Activated naive CD8-positive, alpha-beta T cell treated with anti-CD3 and anti-CD28 coated beads, Interleukin-2, amount 10 ng/mL, durations not matched to agents 7 days and 5 days (primary cell): ENCODE results near the gene TGM2. TPM values are rescaled to one million over a fixed set of nuclear protein-coding genes. Genes with fewer than 3 reads are reported as not detected.

Experiments
- ATAC-seq: fragments of 150-1000 bp; cut with Tn5 transposase; one replicate; pipeline ENCODE4 v1.10.0; 2021; ENCODE audit warnings: low read depth, moderate library complexity
- POLR2A ChIA-PET: fragments of 350-600 bp; sonication (Branson Sonifier 250); formaldehyde crosslinking; loops from one replicate; lab custom pipeline; 2021; ENCODE audit warnings: antibody characterized with exemption; lab: Charles Lee
- DNase-seq: peaks from one replicate; pipeline ENCODE4 v3.0.0; 2021
- H3K27ac Mint-ChIP-seq: one replicate; pipeline ENCODE4 v1.8.0; 2022; ENCODE audit warnings: mild to moderate bottlenecking, mixed read lengths
- H3K27me3 Mint-ChIP-seq: one replicate; pipeline ENCODE4 v1.8.0; 2022; ENCODE audit warnings: mild to moderate bottlenecking, moderate library complexity, mixed read lengths
- H3K36me3 Mint-ChIP-seq: one replicate; pipeline ENCODE4 v1.8.0; 2021; ENCODE audit warnings: mild to moderate bottlenecking, mixed read lengths
- H3K4me1 Mint-ChIP-seq: one replicate; pipeline ENCODE4 v1.8.0; 2021; ENCODE audit warnings: mixed read lengths
- H3K4me3 Mint-ChIP-seq: one replicate; pipeline ENCODE4 v1.8.0; 2022; ENCODE audit warnings: mild to moderate bottlenecking, moderate library complexity, mixed read lengths
- H3K9me3 Mint-ChIP-seq: one replicate; pipeline ENCODE4 v1.8.0; 2021; ENCODE audit warnings: mixed read lengths
- total RNA-seq, 2 experiments: library from RNA; stranded (reverse); gene quantifications; one replicate each; pipeline ENCODE4 v1.2.3, GENCODE V29; 2021

The TGM2 gene
- total RNA-seq, 2 experiments from 2014 or later: 0.43 to 0.50 TPM

DNA sequence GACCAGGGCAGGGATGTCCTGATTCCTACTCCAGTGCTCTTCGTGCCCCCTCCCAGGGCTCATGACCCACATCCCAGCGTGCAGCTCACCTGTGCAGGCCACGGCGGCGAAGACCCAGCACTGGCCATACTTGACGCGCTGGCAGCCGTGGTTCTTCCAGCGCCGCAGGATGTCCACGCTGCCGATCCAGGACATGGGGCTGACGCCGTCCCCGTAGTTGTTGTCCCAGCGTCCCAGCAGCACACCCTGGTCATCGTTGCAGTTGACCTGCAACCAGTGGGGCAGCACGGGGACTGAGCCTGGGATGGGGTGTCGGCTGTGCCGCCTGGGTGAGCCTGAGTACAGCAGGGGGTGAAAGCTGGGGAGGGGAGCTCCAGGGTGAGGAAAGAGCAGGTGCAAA lies 18.4 kb downstream of the TGM2 start:
- Mint-ChIP-seq H3K27me3 (peaks cover 2% of the 10 kb centered on the region), H3K4me3 (no peak overlapping the region), H3K27ac (no peak overlapping the region), H3K36me3 (no peaks in the 10 kb centered on the region), H3K9me3 (no peaks in the 10 kb centered on the region), H3K4me1 (peaks cover 4% of the 10 kb centered on the region)
- POLR2A ChIA-PET: no interaction called here
- DNase-seq (no peak), ATAC-seq (no peak)

DNA sequence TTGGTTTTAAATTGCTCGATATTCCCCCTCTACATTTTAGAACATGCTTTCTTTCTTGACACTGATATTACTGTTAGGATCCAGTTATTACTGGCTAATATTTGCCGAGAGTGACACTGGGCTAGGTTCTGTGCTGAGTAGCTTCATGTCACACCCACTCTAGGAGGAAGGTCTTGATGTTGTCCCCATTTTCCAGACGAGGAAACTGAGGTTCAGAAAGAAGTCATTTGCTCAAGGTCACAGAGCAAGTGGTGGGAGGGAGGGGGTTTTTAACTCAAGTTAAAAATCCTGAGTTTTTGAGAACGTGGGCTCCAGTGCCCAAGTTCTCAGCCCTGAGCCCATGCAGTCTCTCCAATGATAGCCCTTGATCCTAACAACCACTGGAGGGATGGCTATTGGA lies 18.9 kb downstream of the TGM2 start:
- Mint-ChIP-seq H3K9me3 (no peaks in the 10 kb centered on the region), H3K4me1 (peaks cover 2% of the 10 kb centered on the region), H3K4me3 (no peak overlapping the region), H3K27me3 (no peaks in the 10 kb centered on the region), H3K36me3 (no peaks in the 10 kb centered on the region), H3K27ac (no peak overlapping the region)
- no peak for DNase-seq
- ATAC-seq: no peak
- POLR2A ChIA-PET: no interaction called here

DNA sequence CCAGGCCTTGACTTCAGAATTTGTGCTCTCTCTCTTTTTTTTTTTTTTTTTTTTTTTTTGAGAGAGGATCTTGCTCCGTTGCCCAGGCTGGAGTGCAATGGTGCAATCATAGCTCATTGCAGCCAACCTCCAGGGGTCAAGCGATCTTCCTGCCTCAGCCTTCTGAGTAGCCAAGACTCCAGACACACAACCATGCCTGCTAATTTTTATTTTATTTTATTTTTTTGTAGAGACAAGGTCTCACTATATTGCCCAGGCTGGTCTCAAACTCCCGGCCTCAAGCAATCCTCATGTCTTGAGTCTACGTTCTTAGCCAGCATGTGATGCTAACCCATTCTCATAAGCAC lies 19.4 kb downstream of the TGM2 start:
- Mint-ChIP-seq H3K4me3 (no peak overlapping the region), H3K36me3 (no peaks in the 10 kb centered on the region), H3K27ac (no peak overlapping the region), H3K27me3 (no peaks in the 10 kb centered on the region), H3K4me1 (peaks cover 2% of the 10 kb centered on the region), H3K9me3 (no peaks in the 10 kb centered on the region)
- DNase-seq: no peak
- no peak for ATAC-seq
- POLR2A ChIA-PET: no interaction called here

DNA sequence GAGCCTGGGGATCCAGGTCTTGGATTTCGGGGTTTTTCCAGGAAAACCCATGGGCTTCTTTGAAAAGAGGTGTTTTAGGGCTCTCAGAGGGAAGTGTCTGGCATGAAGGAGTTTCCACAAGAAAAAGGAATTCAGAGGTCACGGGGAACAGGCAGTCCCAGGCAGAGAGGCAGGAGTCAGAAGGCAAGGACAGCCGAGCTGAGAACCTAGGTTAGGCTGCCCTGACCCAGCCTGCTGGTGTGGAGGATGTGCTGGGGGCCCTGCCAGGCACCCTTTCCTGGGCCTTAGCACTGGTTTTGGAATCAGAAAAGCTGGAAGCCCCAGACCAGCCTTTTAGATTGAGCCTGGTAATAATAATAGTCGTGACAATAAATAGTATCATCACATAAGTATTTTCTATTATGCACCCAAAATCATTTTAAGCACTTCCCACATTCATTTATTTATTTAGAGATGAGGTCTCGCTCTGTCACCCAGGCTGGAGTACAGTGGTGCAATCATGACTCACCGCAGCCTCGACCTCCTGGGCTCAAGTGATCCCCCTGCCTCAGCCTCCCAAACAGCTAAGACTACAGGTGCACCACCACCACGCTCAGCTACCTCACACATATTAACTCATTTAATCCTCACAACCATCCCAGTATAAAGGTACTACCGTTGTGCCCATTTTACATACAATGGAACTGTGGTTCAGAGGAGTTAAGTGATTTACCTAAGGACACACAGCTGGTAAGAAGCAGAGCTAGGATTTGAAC lies 19.9 kb downstream of the TGM2 start:
- Mint-ChIP-seq H3K27ac (no peak overlapping the region), H3K4me3 (no peak overlapping the region), H3K36me3 (no peaks in the 10 kb centered on the region), H3K4me1 (peaks cover 2% of the 10 kb centered on the region), H3K27me3 (no peaks in the 10 kb centered on the region), H3K9me3 (no peaks in the 10 kb centered on the region)
- DNase-seq (no peak), ATAC-seq (no peak)
- POLR2A ChIA-PET: no interaction called here

DNA sequence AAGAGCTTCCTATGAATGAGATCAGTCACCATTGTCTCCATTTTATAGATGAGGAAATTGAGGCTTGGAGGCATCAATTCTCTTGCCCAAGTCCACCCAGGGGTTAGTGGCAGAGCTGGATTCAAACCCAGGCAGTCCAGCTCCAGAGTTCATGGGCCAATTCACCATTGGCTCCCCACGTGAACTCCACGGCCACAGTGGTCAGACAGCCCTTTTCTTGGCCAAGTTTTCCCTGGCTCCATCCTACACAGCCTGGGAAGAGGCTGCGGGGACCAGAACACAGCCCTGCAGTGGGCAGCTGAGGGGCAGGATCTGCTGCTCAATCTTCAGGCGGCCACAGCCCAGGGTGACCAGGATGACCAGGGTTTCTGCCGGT lies 20.5 kb downstream of the TGM2 start:
- DNase-seq (no peak), ATAC-seq (no peak)
- Mint-ChIP-seq H3K27me3 (no peaks in the 10 kb centered on the region), H3K36me3 (no peaks in the 10 kb centered on the region), H3K4me1 (peaks cover 2% of the 10 kb centered on the region), H3K9me3 (no peaks in the 10 kb centered on the region), H3K4me3 (no peak overlapping the region), H3K27ac (no peak overlapping the region)
- POLR2A ChIA-PET: no interaction called here

DNA sequence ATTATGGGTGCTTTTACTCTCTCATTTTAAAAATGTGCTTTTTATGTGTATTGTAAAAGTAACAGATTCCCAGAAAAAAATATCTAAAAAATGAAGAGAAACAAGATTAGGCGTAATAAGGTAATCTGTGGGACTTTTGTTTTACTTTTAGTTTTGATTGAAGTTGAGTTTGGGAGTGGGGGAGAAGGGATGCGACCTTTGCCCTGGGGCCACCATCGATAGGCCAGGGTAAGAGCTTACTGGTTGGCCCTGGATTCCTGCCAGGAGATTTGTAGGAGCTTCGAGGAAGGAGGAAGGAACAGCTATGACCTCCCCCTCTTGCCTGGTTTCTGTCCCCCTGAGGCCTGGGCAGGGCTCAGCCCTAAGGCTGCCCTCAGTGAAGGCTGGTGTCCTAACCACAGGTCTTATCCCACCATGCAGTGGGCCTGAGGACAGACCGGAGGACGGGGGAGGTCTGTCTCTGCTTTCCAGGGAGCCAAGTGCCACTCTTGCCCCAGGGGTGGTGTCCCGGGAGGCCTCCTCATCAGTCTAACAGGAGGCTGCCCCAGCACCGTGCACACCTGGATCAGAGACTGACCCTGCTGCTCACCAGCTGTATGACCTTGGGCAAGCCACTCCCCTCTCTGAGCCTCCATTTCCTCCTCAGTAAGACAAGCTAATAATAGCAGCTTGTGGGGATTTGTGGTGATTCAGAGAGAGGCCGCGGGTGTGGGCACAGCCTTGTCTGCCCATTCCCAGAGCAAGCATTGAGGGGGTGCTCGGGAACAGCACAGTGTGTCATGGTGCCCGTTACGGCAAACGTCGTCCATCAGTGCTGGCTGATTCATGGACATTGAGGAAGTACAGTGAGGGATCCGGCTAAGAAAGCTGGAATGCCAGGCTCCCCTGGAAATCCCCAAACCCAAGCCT lies 21.2 kb downstream of the TGM2 start:
- no peaks in the 10 kb centered on the region for H3K9me3 Mint-ChIP-seq
- POLR2A ChIA-PET: no interaction called here
- no peak overlapping the region for H3K27ac Mint-ChIP-seq
- ATAC-seq (no peak), DNase-seq (no peak)
- H3K36me3 Mint-ChIP-seq: no peaks in the 10 kb centered on the region
- no peaks in the 10 kb centered on the region for H3K27me3 Mint-ChIP-seq
- no peak overlapping the region for H3K4me3 Mint-ChIP-seq
- H3K4me1 Mint-ChIP-seq: peaks cover 2% of the 10 kb centered on the region

DNA sequence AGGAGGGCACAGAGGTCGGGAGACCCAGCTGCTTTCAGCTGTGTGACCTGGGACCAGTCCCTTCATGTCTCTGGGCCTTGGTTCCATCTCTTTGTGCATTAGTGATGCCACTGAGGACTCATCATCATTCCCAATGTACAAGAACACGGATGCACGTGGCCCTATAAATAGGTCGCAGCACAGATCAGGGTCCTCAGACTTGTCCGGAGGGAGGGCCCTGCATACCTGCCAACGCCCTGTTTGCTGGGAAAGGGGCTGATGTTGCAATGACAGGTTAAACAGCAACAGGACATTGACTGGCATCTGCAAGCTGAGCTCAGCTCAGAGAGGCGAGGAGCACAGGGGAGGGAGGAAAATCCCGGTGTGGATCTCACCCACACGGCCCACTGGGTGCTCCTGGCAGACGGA lies 21.8 kb downstream of the TGM2 start:
- ATAC-seq (no peak), DNase-seq (no peak)
- Mint-ChIP-seq H3K4me1 (peaks cover 4% of the 10 kb centered on the region), H3K27ac (no peak overlapping the region), H3K9me3 (no peaks in the 10 kb centered on the region), H3K27me3 (peaks cover 5% of the 10 kb centered on the region), H3K36me3 (no peaks in the 10 kb centered on the region), H3K4me3 (no peak overlapping the region)
- POLR2A ChIA-PET: no interaction called here

DNA sequence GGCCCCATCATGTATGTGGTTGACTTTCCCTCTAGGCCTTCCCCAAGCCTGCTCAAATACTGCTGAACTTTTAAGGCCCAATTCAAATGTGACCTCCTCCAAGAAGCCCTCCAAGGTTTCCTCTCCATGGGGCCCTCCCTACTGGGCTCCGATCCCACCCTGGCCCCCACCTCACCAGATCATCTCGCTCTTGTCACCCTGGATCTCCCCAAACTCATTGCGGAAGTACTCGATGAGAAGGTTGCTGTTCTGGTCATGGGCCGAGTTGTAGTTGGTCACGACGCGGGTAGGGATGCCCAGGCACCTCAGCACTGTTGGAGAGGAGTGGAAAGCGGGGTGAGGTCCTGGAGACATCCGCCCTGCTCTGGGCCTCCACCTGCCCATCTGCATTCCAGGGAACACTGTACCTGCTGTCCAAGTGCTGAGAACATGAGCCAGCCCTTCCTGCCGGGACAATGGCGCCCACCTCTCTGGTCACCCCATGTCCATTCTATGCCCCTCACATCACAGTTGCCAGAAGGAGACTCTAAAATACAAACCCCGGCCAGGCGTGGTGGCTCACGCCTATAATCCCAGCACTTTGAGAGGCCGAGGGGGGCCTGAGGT lies 23.1 kb downstream of the TGM2 start:
- H3K27ac Mint-ChIP-seq: no peak overlapping the region
- no peak for DNase-seq
- ATAC-seq: no peak
- POLR2A ChIA-PET: no interaction called here
- no peaks in the 10 kb centered on the region for H3K9me3 Mint-ChIP-seq
- H3K4me1 Mint-ChIP-seq: peaks cover 4% of the 10 kb centered on the region
- no peak overlapping the region for H3K4me3 Mint-ChIP-seq
- peaks cover 6% of the 10 kb centered on the region for H3K27me3 Mint-ChIP-seq
- H3K36me3 Mint-ChIP-seq: no peaks in the 10 kb centered on the region

DNA sequence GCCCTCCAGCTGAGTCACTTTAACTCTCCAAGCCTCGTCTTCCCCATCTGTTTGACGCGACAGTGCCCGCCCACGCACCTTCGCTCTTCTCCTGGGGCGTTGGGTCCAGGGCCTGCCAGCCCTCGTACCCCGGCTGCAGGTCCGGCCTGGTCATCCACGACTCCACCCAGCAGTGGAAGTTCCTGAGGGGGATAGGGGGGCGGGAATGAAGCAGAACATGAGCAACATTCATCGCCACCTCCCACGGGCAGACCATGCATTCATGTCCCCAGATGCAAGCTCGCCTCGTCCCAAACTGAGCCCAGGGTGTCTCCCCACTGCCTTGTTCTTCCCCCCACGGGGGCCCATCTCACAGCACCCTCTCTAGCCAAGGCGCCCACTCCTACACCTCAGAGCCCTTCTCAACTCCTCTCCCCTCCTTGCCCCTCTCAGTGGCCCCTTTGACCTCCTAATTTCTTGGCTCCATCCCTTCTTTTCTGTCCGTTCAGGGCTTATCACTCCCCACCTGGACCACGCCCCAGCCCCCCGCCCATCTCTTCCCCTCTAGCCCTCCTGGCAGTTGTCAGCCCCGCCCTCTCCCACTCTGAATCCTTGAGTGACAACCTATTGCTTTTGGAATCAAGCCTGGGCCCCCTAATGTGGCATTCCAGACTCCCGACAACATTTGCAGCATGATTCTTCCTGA lies 23.7 kb downstream of the TGM2 start:
- H3K4me3 Mint-ChIP-seq: no peak overlapping the region
- no peak for ATAC-seq
- peaks cover 6% of the 10 kb centered on the region for H3K27me3 Mint-ChIP-seq
- no peaks in the 10 kb centered on the region for H3K36me3 Mint-ChIP-seq
- DNase-seq: no peak
- H3K4me1 Mint-ChIP-seq: peaks cover 4% of the 10 kb centered on the region
- H3K9me3 Mint-ChIP-seq: no peaks in the 10 kb centered on the region
- POLR2A ChIA-PET: no interaction called here
- no peak overlapping the region for H3K27ac Mint-ChIP-seq

DNA sequence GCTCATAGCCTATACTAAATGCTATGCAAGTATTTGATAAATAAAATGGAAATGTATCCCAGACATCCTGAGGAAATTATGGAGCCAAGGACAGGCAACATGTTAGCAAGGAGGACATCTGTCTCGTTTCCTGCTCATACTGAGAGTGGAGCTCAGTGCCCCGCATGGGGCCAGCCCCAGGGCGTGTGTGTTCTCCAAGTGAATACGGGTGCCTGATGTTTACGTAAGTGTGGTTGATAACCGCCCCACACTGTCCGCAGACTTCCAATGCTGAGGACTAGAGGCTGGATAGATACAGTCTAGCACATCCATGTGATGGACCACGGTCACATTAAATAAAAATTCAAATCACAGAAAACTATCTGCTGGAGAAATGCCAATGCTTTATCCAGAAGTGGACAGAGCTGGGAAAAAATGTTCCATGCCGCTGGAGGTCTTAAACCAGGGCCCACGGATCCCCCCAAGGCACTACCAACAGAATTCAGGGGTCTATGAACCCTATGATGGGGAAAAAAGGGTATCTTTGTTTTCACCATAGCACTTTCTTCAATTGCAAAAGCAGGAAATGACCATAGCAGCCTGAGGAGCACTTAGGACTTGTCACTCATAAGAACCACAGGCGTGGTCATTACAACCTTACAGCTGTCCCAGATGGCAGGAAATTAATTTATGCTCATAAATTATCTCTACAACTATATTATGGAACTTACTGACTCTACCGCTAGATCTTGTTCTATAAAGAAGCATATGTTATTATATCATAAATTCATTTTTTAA lies 24.9 kb downstream of the TGM2 start:
- peaks cover 6% of the 10 kb centered on the region for H3K27me3 Mint-ChIP-seq
- DNase-seq (no peak), ATAC-seq (no peak)
- POLR2A ChIA-PET: no interaction called here
- H3K4me3 Mint-ChIP-seq: no peak overlapping the region
- no peak overlapping the region for H3K27ac Mint-ChIP-seq
- H3K4me1 Mint-ChIP-seq: peaks cover 6% of the 10 kb centered on the region
- H3K9me3 Mint-ChIP-seq: no peaks in the 10 kb centered on the region
- H3K36me3 Mint-ChIP-seq: no peaks in the 10 kb centered on the region

DNA sequence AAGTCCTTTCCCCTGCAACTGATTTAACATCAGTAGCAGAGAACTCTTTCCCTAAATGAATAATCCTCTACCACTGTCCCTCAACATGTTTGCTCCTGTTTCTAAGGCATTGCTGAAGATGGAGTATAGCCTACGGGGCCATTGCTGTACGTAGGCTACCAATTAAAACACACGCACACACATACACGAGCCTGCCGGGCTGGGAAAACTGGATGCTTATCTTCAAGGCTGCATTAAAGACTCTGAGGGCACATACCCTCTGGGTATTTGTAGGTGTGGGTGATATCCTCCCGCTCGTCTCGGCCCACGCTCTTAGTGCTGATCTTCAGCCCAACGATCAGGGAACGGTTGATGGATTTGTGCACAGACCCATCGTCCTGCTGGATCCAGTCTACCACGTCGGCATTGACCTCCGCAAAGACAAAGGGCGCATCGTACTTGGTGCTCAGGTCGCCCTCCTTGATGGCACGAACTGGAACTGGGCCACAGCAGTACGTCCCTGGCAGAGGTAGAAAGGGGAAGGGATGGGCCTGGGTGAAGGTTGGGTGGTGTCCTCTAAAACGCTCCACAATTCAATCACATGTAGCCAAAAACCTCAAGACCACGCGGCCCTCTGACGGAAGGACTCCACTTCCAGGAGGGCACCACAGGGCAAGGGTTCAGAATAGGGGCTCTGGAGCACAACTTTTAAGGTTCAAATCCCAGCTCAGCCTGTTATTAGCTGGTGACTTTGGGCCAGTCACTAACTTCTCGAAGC lies 25.7 kb downstream of the TGM2 start:
- POLR2A ChIA-PET: no interaction called here
- DNase-seq: no peak
- Mint-ChIP-seq H3K36me3 (no peaks in the 10 kb centered on the region), H3K9me3 (no peaks in the 10 kb centered on the region), H3K4me3 (no peak overlapping the region), H3K4me1 (peaks cover 13% of the 10 kb centered on the region), H3K27me3 (peaks cover 6% of the 10 kb centered on the region), H3K27ac (no peak overlapping the region)
- no peak for ATAC-seq

DNA sequence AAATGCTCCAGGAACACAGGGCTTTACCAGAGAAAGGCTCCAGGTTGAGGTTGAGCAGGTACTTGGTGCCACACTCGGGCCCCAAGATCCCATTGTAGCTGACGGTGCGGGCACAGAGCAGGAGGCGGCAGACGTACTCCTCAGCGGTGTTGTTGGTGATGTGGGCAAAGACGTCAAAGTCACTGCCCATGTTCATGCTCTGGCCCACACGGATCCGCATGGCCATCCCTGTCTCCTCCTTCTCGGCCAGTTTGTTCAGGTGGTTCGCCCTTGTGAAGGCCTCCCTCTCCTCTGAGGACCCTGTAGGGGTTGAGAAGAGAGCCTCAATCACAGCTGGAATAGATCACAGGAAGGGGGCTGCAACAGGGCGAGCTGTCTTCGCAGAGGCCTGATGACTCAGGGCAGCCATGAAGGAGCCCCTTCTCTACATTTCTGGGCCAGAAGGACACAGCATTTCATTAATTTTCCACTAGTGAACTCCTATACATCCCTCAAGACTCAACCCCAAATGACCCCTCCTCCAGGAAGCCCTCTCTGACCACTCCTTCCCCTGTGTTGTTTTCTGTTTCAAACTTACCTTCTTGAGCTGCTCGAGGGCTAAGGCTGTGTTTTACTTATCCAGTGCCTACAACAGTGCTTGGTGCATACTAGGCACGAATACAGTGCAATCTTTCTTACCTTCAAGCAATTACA lies 26.8 kb downstream of the TGM2 start:
- no peaks in the 10 kb centered on the region for H3K9me3 Mint-ChIP-seq
- no peak overlapping the region for H3K27ac Mint-ChIP-seq
- H3K4me1 Mint-ChIP-seq: peaks cover 17% of the 10 kb centered on the region
- POLR2A ChIA-PET: no interaction called here
- H3K36me3 Mint-ChIP-seq: no peaks in the 10 kb centered on the region
- H3K4me3 Mint-ChIP-seq: no peak overlapping the region
- DNase-seq (no peak), ATAC-seq (no peak)
- peaks cover 8% of the 10 kb centered on the region for H3K27me3 Mint-ChIP-seq
